Measurements from ENCODE around the gene DSP. TPM values are rescaled to one million over a fixed set of nuclear protein-coding genes. Genes with fewer than 3 reads are reported as not detected.

Gene DSP
- total and polyA plus RNA-seq, 4 donors: 25.0 to 74.7 (median 34.1) TPM

DNA sequence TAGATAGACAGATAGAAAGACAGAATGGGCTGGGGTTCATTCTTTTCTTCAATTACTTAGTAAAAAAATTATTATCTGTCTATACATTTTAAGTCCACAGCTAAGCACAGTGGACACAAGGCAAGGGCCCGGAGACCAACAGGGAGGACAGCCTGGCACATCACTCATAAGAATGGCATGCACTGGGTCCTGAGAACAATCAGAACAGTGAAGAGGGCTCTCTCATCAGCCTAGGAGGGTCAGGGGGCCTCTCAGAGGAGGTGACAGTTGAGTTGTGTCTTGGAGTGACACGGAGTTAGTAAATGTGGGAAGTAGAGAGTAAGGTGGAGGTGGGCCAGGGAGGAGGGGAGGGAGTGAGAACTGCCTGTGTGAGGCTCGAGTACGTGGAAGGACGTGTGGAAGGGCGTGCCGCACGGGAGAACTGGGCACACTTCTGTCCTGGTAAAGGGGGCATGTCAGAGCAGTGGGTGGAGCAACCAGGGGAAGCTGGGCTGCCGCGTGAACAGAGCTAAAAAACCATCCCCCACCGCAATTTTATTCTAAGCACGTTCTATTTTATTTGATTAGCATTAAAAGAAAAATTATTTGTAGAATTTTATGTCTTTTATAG lies 45.1 kb upstream of the DSP start:
- DNase-seq (ENCODE audit: low spot score): no peak
- Histone ChIP-seq H3K4me3 (ENCODE audit: low read depth in 1 of 3, low read length in 3 of 3) (no peak overlapping the region), H3K27me3 (ENCODE audit: control insufficient read depth in 4 of 4, insufficient read depth in 4 of 4, low read length in 3 of 4) (no peaks in the 10 kb centered on the region), H3K9ac (ENCODE audit: low read depth in 1 of 2, low read length in 2 of 2) (no peak overlapping the region), H3K9me3 (ENCODE audit: control insufficient read depth in 4 of 4, low read length in 3 of 4) (no peaks in the 10 kb centered on the region), H3K36me3 (ENCODE audit: control insufficient read depth in 4 of 4, insufficient read depth in 3 of 4, low read depth in 1 of 4, low read length in 3 of 4) (no peaks in the 10 kb centered on the region), H3K4me1 (ENCODE audit: control insufficient read depth in 4 of 4, insufficient read depth in 4 of 4, low read length in 3 of 4) (no peaks in the 10 kb centered on the region), H3K27ac (ENCODE audit: low read depth in 1 of 2, low read length in 2 of 2) (no peak overlapping the region)
- TF ChIP-seq, protein P1, sequence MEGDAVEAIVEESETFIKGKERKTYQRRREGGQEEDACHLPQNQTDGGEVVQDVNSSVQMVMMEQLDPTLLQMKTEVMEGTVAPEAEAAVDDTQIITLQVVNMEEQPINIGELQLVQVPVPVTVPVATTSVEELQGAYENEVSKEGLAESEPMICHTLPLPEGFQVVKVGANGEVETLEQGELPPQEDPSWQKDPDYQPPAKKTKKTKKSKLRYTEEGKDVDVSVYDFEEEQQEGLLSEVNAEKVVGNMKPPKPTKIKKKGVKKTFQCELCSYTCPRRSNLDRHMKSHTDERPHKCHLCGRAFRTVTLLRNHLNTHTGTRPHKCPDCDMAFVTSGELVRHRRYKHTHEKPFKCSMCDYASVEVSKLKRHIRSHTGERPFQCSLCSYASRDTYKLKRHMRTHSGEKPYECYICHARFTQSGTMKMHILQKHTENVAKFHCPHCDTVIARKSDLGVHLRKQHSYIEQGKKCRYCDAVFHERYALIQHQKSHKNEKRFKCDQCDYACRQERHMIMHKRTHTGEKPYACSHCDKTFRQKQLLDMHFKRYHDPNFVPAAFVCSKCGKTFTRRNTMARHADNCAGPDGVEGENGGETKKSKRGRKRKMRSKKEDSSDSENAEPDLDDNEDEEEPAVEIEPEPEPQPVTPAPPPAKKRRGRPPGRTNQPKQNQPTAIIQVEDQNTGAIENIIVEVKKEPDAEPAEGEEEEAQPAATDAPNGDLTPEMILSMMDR (IDR thresholded peaks at IDR 0.05; ENCODE audit: low read depth, low read length, missing input control): no peak
- TF ChIP-seq JUND (IDR thresholded peaks at IDR 0.05): no peak
- no peak for TF ChIP-seq HNF4G (IDR thresholded peaks at IDR 0.05)
- TF ChIP-seq RAD21 (IDR thresholded peaks at IDR 0.05): no peak
- TF ChIP-seq SP1 (IDR thresholded peaks at IDR 0.05): no peak
- no peak for TF ChIP-seq TAF1 (conservative IDR thresholded peaks at IDR 0.05)
- no peak for TF ChIP-seq RXRA (IDR thresholded peaks at IDR 0.05)
- no peak for TF ChIP-seq FOXA2 (IDR thresholded peaks at IDR 0.05)
- TF ChIP-seq, protein P2, sequence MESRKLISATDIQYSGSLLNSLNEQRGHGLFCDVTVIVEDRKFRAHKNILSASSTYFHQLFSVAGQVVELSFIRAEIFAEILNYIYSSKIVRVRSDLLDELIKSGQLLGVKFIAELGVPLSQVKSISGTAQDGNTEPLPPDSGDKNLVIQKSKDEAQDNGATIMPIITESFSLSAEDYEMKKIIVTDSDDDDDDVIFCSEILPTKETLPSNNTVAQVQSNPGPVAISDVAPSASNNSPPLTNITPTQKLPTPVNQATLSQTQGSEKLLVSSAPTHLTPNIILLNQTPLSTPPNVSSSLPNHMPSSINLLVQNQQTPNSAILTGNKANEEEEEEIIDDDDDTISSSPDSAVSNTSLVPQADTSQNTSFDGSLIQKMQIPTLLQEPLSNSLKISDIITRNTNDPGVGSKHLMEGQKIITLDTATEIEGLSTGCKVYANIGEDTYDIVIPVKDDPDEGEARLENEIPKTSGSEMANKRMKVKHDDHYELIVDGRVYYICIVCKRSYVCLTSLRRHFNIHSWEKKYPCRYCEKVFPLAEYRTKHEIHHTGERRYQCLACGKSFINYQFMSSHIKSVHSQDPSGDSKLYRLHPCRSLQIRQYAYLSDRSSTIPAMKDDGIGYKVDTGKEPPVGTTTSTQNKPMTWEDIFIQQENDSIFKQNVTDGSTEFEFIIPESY (IDR thresholded peaks at IDR 0.05): no peak
- TF ChIP-seq GABPA (IDR thresholded peaks at IDR 0.05 in 1 of 2, conservative IDR thresholded peaks at IDR 0.05 in 1 of 2): no peak
- TF ChIP-seq FOXA1 (IDR thresholded peaks at IDR 0.05): no peak
- no peak for TF ChIP-seq EGR1 (IDR thresholded peaks at IDR 0.05; ENCODE audit: low read depth in 2 of 2)
- TF ChIP-seq, protein P3, sequence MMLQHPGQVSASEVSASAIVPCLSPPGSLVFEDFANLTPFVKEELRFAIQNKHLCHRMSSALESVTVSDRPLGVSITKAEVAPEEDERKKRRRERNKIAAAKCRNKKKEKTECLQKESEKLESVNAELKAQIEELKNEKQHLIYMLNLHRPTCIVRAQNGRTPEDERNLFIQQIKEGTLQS (IDR thresholded peaks at IDR 0.05): no peak
- TF ChIP-seq YY1 (IDR thresholded peaks at IDR 0.05): no peak
- WGBS: 80% methylated on average over 12 of the region's 12 CpGs

DNA sequence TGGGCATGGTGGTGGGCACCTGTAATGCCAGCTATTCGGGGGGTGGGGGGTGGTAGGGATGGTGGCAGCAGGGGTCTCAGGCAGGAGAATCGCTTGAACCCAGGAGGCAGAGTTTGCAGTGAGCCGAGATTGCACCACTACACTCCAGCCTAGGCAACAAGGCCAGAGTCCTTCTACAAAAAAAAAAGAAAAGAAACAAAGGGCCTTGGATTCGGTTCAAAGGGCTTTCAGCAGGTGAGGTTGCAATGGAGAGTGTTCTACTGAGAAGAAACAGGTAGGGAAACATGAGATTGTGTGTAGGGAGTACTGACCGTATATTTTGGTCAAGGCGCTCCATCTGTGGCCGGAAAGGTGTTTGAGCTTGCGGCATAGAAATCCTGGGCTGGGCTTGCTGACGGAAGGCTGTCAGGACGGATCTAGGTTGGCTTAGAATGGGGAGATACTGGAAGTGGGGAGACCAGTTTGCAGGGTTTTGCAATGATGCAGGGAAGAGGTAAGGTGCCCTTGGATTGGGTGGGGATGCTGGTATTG lies 40.7 kb upstream of the DSP start:
- no peak for TF ChIP-seq JUND (IDR thresholded peaks at IDR 0.05)
- TF ChIP-seq RXRA (IDR thresholded peaks at IDR 0.05): no peak
- TF ChIP-seq RAD21 (IDR thresholded peaks at IDR 0.05): no peak
- no peak for TF ChIP-seq HNF4A (conservative IDR thresholded peaks at IDR 0.05)
- TF ChIP-seq FOXA1 (IDR thresholded peaks at IDR 0.05): no peak
- TF ChIP-seq, protein P2 (IDR thresholded peaks at IDR 0.05): no peak
- TF ChIP-seq, protein P3 (IDR thresholded peaks at IDR 0.05): no peak
- no peak for TF ChIP-seq SP1 (IDR thresholded peaks at IDR 0.05)
- TF ChIP-seq HNF4G (IDR thresholded peaks at IDR 0.05): no peak
- TF ChIP-seq YY1 (IDR thresholded peaks at IDR 0.05): no peak
- no peak for TF ChIP-seq TAF1 (conservative IDR thresholded peaks at IDR 0.05)
- no peak for TF ChIP-seq NR2F2 (IDR thresholded peaks at IDR 0.05)
- TF ChIP-seq, protein P1 (IDR thresholded peaks at IDR 0.05; ENCODE audit: low read depth, low read length, missing input control): no peak
- TF ChIP-seq GABPA (IDR thresholded peaks at IDR 0.05 in 1 of 2, conservative IDR thresholded peaks at IDR 0.05 in 1 of 2): no peak

More for the DNA sequence above, 40.7 kb upstream of the DSP start:
- no peak overlapping the region for H3K9ac ChIP-seq (ENCODE audit: low read depth in 1 of 2, low read length in 2 of 2)
- no peaks in the 10 kb centered on the region for H3K36me3 ChIP-seq (ENCODE audit: control insufficient read depth in 4 of 4, insufficient read depth in 3 of 4, low read depth in 1 of 4, low read length in 3 of 4)
- WGBS: 86% methylated on average over 10 of the region's 10 CpGs
- no peak overlapping the region for H3K27ac ChIP-seq (ENCODE audit: low read depth in 1 of 2, low read length in 2 of 2)
- DNase-seq (ENCODE audit: low spot score): no peak
- no peaks in the 10 kb centered on the region for H3K9me3 ChIP-seq (ENCODE audit: control insufficient read depth in 4 of 4, low read length in 3 of 4)
- no peaks in the 10 kb centered on the region for H3K27me3 ChIP-seq (ENCODE audit: control insufficient read depth in 4 of 4, insufficient read depth in 4 of 4, low read length in 3 of 4)
- H3K4me1 ChIP-seq (ENCODE audit: control insufficient read depth in 4 of 4, insufficient read depth in 4 of 4, low read length in 3 of 4): no peaks in the 10 kb centered on the region
- H3K4me3 ChIP-seq (ENCODE audit: low read depth in 1 of 3, low read length in 3 of 3): no peak overlapping the region

Data from liver (tissue), 9 donors.